Mucosa of descending colon (tissue), 3 donors: Measurements from ENCODE around the gene CMTM4. TPM values are rescaled to one million over a fixed set of nuclear protein-coding genes. Genes with fewer than 3 reads are reported as not detected.

Source experiments
- ATAC-seq: fragments of 200-7000 bp; cut with Tn5 transposase; one replicate; pipeline ENCODE4 v1.9.1; 2020; ENCODE audit warnings: mild to moderate bottlenecking, moderate library complexity
- DNase-seq, 3 donors: peaks; one replicate each; pipeline ENCODE4 v3.0.0-alpha.2; 2020
- H3K36me3 ChIP-seq: fragments of 200-600 bp; one replicate; pipeline ENCODE4 v1.8.0; 2021; ENCODE audit warnings: low read depth, mild to moderate bottlenecking
- H3K4me1 ChIP-seq: fragments of 200-600 bp; one replicate; pipeline ENCODE4 v1.8.0; 2021; ENCODE audit warnings: low read depth, mild to moderate bottlenecking
- H3K4me3 ChIP-seq: fragments of 200-600 bp; one replicate; pipeline ENCODE4 v1.8.0; 2021; ENCODE audit warnings: mild to moderate bottlenecking
- H3K9me3 ChIP-seq: fragments of 200-600 bp; one replicate; pipeline ENCODE4 v1.8.0; 2021; ENCODE audit warnings: mild to moderate bottlenecking
- intact Hi-C, 2 donors: fragments of 100-400 bp; cut with DNase I in 1 of 2; cut with micrococcal nuclease in 1 of 2; formaldehyde crosslinking; loops; one replicate each; pipeline versions ENCODE4 v1.11.0 to v1.11.1; 2022; cut with DNase I, micrococcal nuclease
- total RNA-seq, 3 donors: library from RNA; stranded (reverse); fragmentation: NEBNext Ultra II Directional in 2 of 3; extraction: Animal tissue kit (Norgen Biotek cat#: 25700) in 2 of 3; gene quantifications; one replicate each; pipeline versions ENCODE4 v1.2.1 to v1.2.4, GENCODE V29; 2021 to 2023
- TF ChIP-seq, protein P1 (sequence below): fragments of 200-600 bp; IDR thresholded peaks from one replicate; pipeline ENCODE4 v1.8.0; 2022; ENCODE audit warnings: antibody characterized with exemption, mild to moderate bottlenecking
- donor health status: DM: no; HTN: no; CAD: no; lungs with moderate emphysema.
- donor health status: DM: no; HTN: no; CAD: no.
- donor health status: DM: no; HTN: yes; CAD: no.

The CMTM4 gene
- total RNA-seq, 3 donors from 2014 or later, result 91.6 to 208 (median 155) TPM

DNA sequence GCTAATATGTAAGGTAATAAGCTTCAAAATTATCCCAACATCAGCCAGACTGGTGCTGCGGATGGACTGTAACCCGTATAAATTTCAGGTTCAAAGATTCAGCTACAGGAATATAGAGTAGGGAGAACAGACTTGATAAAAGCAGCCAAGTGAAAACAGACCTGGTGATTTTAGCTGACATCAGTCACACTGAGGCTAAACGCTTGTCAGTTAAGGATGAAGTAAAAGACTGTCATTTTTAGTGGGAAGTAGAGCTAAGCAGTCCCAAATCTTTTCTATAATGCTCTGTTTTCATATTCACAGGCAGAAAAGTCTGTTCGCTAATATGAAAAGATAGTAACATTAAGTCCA is 35.4 kb downstream of the CMTM4 start:
- H3K9me3 ChIP-seq, result no peaks in the 10 kb centered on the region
- ATAC-seq, result no peak
- no peak for DNase-seq
- H3K4me3 ChIP-seq, result no peak overlapping the region
- no peaks in the 10 kb centered on the region for H3K36me3 ChIP-seq
- peaks cover 9% of the 10 kb centered on the region for H3K4me1 ChIP-seq
- intact Hi-C loops, result no loop called here
- TF ChIP-seq, protein P1, sequence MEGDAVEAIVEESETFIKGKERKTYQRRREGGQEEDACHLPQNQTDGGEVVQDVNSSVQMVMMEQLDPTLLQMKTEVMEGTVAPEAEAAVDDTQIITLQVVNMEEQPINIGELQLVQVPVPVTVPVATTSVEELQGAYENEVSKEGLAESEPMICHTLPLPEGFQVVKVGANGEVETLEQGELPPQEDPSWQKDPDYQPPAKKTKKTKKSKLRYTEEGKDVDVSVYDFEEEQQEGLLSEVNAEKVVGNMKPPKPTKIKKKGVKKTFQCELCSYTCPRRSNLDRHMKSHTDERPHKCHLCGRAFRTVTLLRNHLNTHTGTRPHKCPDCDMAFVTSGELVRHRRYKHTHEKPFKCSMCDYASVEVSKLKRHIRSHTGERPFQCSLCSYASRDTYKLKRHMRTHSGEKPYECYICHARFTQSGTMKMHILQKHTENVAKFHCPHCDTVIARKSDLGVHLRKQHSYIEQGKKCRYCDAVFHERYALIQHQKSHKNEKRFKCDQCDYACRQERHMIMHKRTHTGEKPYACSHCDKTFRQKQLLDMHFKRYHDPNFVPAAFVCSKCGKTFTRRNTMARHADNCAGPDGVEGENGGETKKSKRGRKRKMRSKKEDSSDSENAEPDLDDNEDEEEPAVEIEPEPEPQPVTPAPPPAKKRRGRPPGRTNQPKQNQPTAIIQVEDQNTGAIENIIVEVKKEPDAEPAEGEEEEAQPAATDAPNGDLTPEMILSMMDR, result no peak

DNA sequence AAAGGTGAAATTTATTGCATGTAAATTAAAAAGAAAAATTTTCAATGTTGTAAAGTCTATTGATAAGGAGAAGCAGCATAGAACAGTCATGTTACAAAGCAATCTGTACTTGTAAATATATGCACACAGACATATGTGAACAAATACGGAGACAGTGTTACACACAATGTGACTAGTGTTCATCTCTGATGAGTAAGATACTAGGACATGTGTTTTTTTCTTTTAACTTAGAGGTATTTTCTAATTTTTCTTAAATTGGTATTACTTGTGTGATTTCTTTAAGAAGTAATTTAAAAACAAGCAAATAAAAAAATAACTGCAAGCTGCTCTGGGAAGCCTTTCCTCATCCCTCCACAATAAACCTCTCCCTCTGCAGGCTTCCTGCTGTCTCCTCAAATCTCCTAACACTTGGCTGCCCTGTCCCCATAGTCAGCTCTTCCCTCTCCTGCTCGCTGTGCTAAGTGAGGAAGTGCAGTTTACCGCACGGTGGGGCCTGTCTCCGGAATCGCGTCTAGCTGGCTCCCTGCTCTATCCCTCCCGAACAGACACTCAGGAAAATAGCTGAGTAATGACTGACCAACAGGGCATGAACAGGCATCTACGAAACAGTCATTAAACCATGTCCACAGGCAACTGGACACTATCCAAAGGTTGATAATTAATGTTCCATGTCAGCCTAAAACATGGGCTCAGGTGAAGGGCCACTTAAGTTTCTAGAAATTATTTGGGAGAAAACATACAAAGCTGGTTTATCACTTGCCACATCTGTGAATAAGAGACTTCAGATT is 35.9 kb downstream of the CMTM4 start:
- Histone ChIP-seq H3K9me3 (no peaks in the 10 kb centered on the region), H3K36me3 (no peaks in the 10 kb centered on the region), H3K4me1 (peaks cover 9% of the 10 kb centered on the region), H3K4me3 (no peak overlapping the region)
- peak in 2 of 3 donors; percentile 40 to 43 for DNase-seq
- ATAC-seq, result peak; percentile 79
- TF ChIP-seq, protein P1, result no peak
- intact Hi-C loops, result no loop called here

DNA sequence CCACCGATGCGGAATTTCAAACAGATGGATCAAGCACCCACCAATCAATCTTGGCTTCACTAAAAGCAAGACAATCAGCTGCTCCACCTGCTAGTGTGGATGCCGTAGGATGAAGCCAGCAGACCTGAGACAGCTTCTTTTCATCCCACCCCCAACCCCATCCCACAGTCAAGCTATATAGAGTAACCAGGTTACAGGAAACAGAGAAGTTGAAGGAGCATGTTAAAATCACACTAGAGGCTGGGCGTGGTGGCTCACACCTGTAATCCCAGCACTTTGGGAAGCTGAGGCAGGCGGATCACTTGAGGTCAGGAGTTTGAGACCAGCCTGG is 37.7 kb downstream of the CMTM4 start:
- DNase-seq, result no peak
- TF ChIP-seq, protein P1, result no peak
- ATAC-seq, result no peak
- Histone ChIP-seq H3K4me3 (no peak overlapping the region), H3K9me3 (no peaks in the 10 kb centered on the region), H3K4me1 (peaks cover 9% of the 10 kb centered on the region), H3K36me3 (no peaks in the 10 kb centered on the region)
- intact Hi-C loops, result no loop called here

DNA sequence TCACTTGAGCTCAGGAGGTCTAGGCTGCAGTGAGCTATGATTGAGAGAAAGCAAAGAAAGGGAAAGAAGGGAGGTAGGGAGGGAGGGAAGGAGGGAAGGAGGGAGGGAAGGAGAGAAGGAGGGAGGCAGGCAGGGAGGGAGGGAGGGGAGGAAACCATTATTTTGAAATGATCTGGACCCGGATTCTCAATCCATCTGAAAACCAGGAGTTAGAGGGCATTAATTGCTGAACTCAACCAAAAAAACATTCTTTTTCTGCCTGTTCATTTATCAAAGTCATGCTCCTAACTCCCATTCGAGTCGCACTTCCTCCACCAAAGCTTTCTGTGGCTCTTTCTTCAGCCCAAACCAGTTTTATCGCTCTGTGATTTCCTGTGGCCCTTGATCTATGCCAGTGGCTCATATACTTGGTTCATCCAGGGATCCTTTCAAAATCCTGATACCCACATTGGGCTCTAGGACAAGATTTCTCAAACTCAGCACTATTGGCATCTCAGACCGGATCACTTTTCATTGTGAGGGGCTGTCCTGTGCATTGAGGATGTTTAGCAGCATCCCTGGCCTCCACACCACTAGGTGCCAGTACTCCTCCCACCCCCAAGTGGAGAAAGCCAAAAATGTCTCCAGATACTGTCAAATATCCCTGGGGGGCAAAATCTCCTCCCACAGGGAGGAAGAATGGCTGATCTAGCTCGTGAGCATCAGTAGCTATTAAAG is 38.2 kb downstream of the CMTM4 start:
- no peak for ATAC-seq
- Histone ChIP-seq H3K4me3 (no peak overlapping the region), H3K36me3 (no peaks in the 10 kb centered on the region), H3K4me1 (peaks cover 9% of the 10 kb centered on the region), H3K9me3 (no peaks in the 10 kb centered on the region)
- no peak for DNase-seq
- intact Hi-C loops, result no loop called here
- TF ChIP-seq, protein P1, result no peak

- intact Hi-C loops, result no loop called here
Observed at GRCh38 chr16:66656547-66656946, 40.0 kb downstream of the CMTM4 start.

More at GRCh38 chr16:66656547-66656946, 40.0 kb downstream of the CMTM4 start:
- no peak overlapping the region for H3K4me3 ChIP-seq
- TF ChIP-seq, protein P1, result no peak
- ATAC-seq (no peak), DNase-seq (no peak)
- no peaks in the 10 kb centered on the region for H3K9me3 ChIP-seq
- H3K36me3 ChIP-seq, result no peaks in the 10 kb centered on the region
- H3K4me1 ChIP-seq, result no peaks in the 10 kb centered on the region
